Measurements from ENCODE around the gene UBL7. TPM values are rescaled to one million over a fixed set of nuclear protein-coding genes. Genes with fewer than 3 reads are reported as not detected.

UBL7 gene
- total RNA-seq, 1 experiment from 2014 or later = 65.3 TPM

GRCh38 chr15:74422265-74422651, 38.7 kb downstream of the UBL7 start:
- peaks cover 75 to 95% of the 10 kb centered on the region in 2 experiments for H3K4me1 ChIP-seq (ENCODE audit: control insufficient read depth in 1 of 2, insufficient read depth in 2 of 2, low read length in 2 of 2)
- POLR2A ChIA-PET = no interaction called here

More at GRCh38 chr15:74422265-74422651, 38.7 kb downstream of the UBL7 start:
- Histone ChIP-seq H3K9me3 (ENCODE audit: control insufficient read depth in 1 of 2, insufficient read depth in 1 of 2, low read depth in 1 of 2, low read length in 2 of 2) (no peaks in the 10 kb centered on the region), H3K9ac (ENCODE audit: low read length) (peak overlapping the region; percentile 60), H3K36me3 (ENCODE audit: control insufficient read depth in 1 of 2, insufficient read depth in 2 of 2, low read length in 2 of 2) (peaks cover 0 to 10% of the 10 kb centered on the region in 2 experiments; a peak in 2 of 4 replicates), H2AFZ (ENCODE audit: low read depth, low read length, poor library complexity, severe bottlenecking) (no peak overlapping the region), H3K27me3 (ENCODE audit: insufficient read depth, low read length) (no peaks in the 10 kb centered on the region), H3K4me3 (replicated peaks in 1 of 2; ENCODE audit: low read depth in 1 of 2, low read length in 2 of 2) (no peak overlapping the region; a peak in 1 of 4 replicates), H3K9me2 (ENCODE audit: insufficient read depth) (no peaks in the 10 kb centered on the region), H4K20me1 (ENCODE audit: insufficient read depth) (no peaks in the 10 kb centered on the region), H3K27ac (ENCODE audit: low read depth, low read length) (peak overlapping the region; percentile 90), H3K79me2 (ENCODE audit: insufficient read depth, low read length) (peaks cover 99% of the 10 kb centered on the region), H3K4me2 (ENCODE audit: low read length) (peak overlapping the region; percentile 67)
- no peak for ATAC-seq
- DNase-seq (ENCODE audit: low read depth, low spot score) = no peak
- ChIA-PET CTCF (no interaction called here), RAD21 (ENCODE audit: low non-redundant PET in 1 of 2, low total read pairs in 2 of 2, uncharacterized antibody in 2 of 2, unreplicated experiment in 2 of 2) (no interaction called here)
- no peak for TF ChIP-seq EGR1 (IDR thresholded peaks at IDR 0.05; ENCODE audit: low read depth)
- no peak for TF ChIP-seq RAD21 (IDR thresholded peaks at IDR 0.05; ENCODE audit: low read depth)
- TF ChIP-seq, protein P1, sequence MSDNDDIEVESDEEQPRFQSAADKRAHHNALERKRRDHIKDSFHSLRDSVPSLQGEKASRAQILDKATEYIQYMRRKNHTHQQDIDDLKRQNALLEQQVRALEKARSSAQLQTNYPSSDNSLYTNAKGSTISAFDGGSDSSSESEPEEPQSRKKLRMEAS (IDR thresholded peaks at IDR 0.05) = no peak
- no peak for TF ChIP-seq SP1 (IDR thresholded peaks at IDR 0.05; ENCODE audit: low read depth)
- no peak for TF ChIP-seq REST (IDR thresholded peaks at IDR 0.05; ENCODE audit: low read depth)
- TF ChIP-seq SRF (IDR thresholded peaks at IDR 0.05; ENCODE audit: low read depth) = no peak
- BruUV-seq (replicated peaks) = no TSS peak
- intact Hi-C loops (cut with micrococcal nuclease) = no loop called here
